Thyroid gland (tissue), 4 donors: ENCODE data around the gene LECT2. TPM values are rescaled to one million over a fixed set of nuclear protein-coding genes. Genes with fewer than 3 reads are reported as not detected.
A peak's percentile ranks its signal among the peaks of the same experiment; 100 is the strongest.

ENCODE experiments used
- DNase-seq, 2 donors: peaks; one replicate each; pipeline ENCODE4 v3.0.0-alpha.2; 2019
- H3K27ac ChIP-seq, 3 donors: fragments of 200-600 bp; sonication (generic); 1 replicate in 2 of 3; 2 replicates in 1 of 3; pipeline ENCODE4 v1.5.1; 2016 to 2019; ENCODE audit warnings: mild to moderate bottlenecking in 1 of 3, moderate library complexity in 1 of 3
- H3K27me3 ChIP-seq: fragments of 200-600 bp; sonication (generic); one replicate; pipeline ENCODE4 v1.5.1; 2019
- H3K36me3 ChIP-seq, 2 donors: fragments of 200-600 bp; sonication (generic); one replicate each; pipeline ENCODE4 v1.5.1; 2016 to 2019
- H3K4me1 ChIP-seq, 2 donors: fragments of 200-600 bp; sonication (generic); one replicate each; pipeline ENCODE4 v1.5.1; 2017 to 2019
- H3K4me3 ChIP-seq, 3 donors: fragments of 200-600 bp; sonication (generic); replicated peaks in 1 of 3; 1 replicate in 2 of 3; 2 replicates in 1 of 3; pipeline ENCODE4 v1.5.1; 2016; ENCODE audit warnings: mild to moderate bottlenecking in 1 of 3
- H3K9me3 ChIP-seq: fragments of 200-600 bp; sonication (generic); one replicate; pipeline ENCODE4 v1.5.1; 2017
- CTCF ChIP-seq, 6 experiments: fragments of 200-600 bp in 3 of 6; fragments of 450-650 bp in 3 of 6; sonication (generic) in 3 of 6; IDR thresholded peaks; one replicate each; pipeline ENCODE4 v1.5.1; 2016 to 2019; ENCODE audit warnings: antibody characterized with exemption in 6 of 6, mild to moderate bottlenecking in 2 of 6, inconsistent platforms in 1 of 6, moderate library complexity in 1 of 6
- POLR2A ChIP-seq, 2 donors: fragments of 450-650 bp; IDR thresholded peaks; one replicate each; pipeline ENCODE4 v1.6.1; 2017; ENCODE audit warnings: antibody characterized with exemption in 2 of 2, mild to moderate bottlenecking in 2 of 2, moderate library complexity in 1 of 2
- WGBS, 2 donors: methylation state at CpG; one replicate each; pipeline ENCODE4 v1.1.5; 2017; 5-methylcytosine and 5-hydroxymethylcytosine counted together
- intact Hi-C: fragments of 100-400 bp; cut with DNase I; formaldehyde crosslinking; loops from one replicate; pipeline ENCODE4 v1.15.1; 2023
- total RNA-seq, 4 donors: library from RNA; depleted of rRNA; stranded (reverse); fragments of >200 nt; gene quantifications; one replicate each; pipeline ENCODE4 v1.2.3, GENCODE V29; 2016

The LECT2 gene
- total RNA-seq, 4 donors from 2014 or later = not detected

GRCh38 chr5:135944967-135945560, 9.7 kb downstream of the LECT2 start:
- Histone ChIP-seq H3K36me3 (no peaks in the 10 kb centered on the region), H3K9me3 (no peaks in the 10 kb centered on the region), H3K27me3 (no peaks in the 10 kb centered on the region), H3K27ac (no peak overlapping the region), H3K4me3 (no peak overlapping the region), H3K4me1 (no peaks in the 10 kb centered on the region)
- 1% methylated on average over 3 of the region's 3 CpGs for WGBS, 2 donors
- DNase-seq = peak; percentile 51 to 57
- intact Hi-C loops = loop anchor here (5.0 to 10.0 kb wide), 2 partner anchors 130 to 267 kb away; no protein-coding TSS in a partner anchor
- TF ChIP-seq POLR2A (IDR thresholded peaks at IDR 0.05) = no peak
- TF ChIP-seq CTCF (IDR thresholded peaks at IDR 0.05) = peak; percentile 56 to 83 (median 72)

GRCh38 chr5:135944564-135944963, 10.2 kb downstream of the LECT2 start:
- H3K9me3 ChIP-seq = no peaks in the 10 kb centered on the region
- no peaks in the 10 kb centered on the region for H3K36me3 ChIP-seq
- H3K27me3 ChIP-seq = no peaks in the 10 kb centered on the region
- TF ChIP-seq POLR2A (IDR thresholded peaks at IDR 0.05) (no peak), CTCF (IDR thresholded peaks at IDR 0.05) (no peak)
- intact Hi-C loops = loop anchor here (10.0 kb wide), 1 partner anchor 130 kb away; no protein-coding TSS in a partner anchor
- no peak for DNase-seq
- no peak overlapping the region for H3K27ac ChIP-seq
- no peaks in the 10 kb centered on the region for H3K4me1 ChIP-seq
- H3K4me3 ChIP-seq = no peak overlapping the region

- WGBS, 2 donors = 74 to 77% methylated on average over 3 of the region's 3 CpGs
- Histone ChIP-seq H3K4me1 (no peaks in the 10 kb centered on the region), H3K27me3 (no peaks in the 10 kb centered on the region), H3K27ac (no peak overlapping the region), H3K4me3 (no peak overlapping the region), H3K36me3 (no peaks in the 10 kb centered on the region), H3K9me3 (no peaks in the 10 kb centered on the region)
- intact Hi-C loops = loop anchor here (10.0 kb wide), 1 partner anchor 133 kb away; no protein-coding TSS in a partner anchor
- TF ChIP-seq POLR2A (IDR thresholded peaks at IDR 0.05) (no peak), CTCF (IDR thresholded peaks at IDR 0.05) (no peak)
- no peak for DNase-seq
Measured at GRCh38 chr5:135942202-135942771, 12.5 kb downstream of the LECT2 start.

- WGBS, 2 donors = 89 to 91% methylated on average over 2 of the region's 2 CpGs
- no peaks in the 10 kb centered on the region for H3K4me1 ChIP-seq
- no peaks in the 10 kb centered on the region for H3K27me3 ChIP-seq
- no peaks in the 10 kb centered on the region for H3K36me3 ChIP-seq
- intact Hi-C loops = loop anchor here (10.0 kb wide), 1 partner anchor 133 kb away; no protein-coding TSS in a partner anchor
- DNase-seq = no peak
- H3K9me3 ChIP-seq = no peaks in the 10 kb centered on the region
- H3K27ac ChIP-seq = no peak overlapping the region
- no peak overlapping the region for H3K4me3 ChIP-seq
- TF ChIP-seq CTCF (IDR thresholded peaks at IDR 0.05) = no peak
- TF ChIP-seq POLR2A (IDR thresholded peaks at IDR 0.05) = no peak
Measured at GRCh38 chr5:135941711-135942110, 13.1 kb downstream of the LECT2 start.

GRCh38 chr5:135937245-135937911, 17.4 kb downstream of the LECT2 start:
- intact Hi-C loops = no loop called here
- H3K9me3 ChIP-seq = no peaks in the 10 kb centered on the region
- WGBS, 2 donors = 89 to 94% methylated on average over 5 of the region's 5 CpGs
- no peaks in the 10 kb centered on the region for H3K4me1 ChIP-seq
- H3K4me3 ChIP-seq = no peak overlapping the region
- TF ChIP-seq CTCF (IDR thresholded peaks at IDR 0.05) (no peak), POLR2A (IDR thresholded peaks at IDR 0.05) (no peak)
- H3K27me3 ChIP-seq = no peaks in the 10 kb centered on the region
- no peaks in the 10 kb centered on the region for H3K36me3 ChIP-seq
- H3K27ac ChIP-seq = no peak overlapping the region
- DNase-seq = no peak
